Spleen (tissue), 11 donors: ENCODE measurements around the gene TEKT3. TPM values are rescaled to one million over a fixed set of nuclear protein-coding genes. Genes with fewer than 3 reads are reported as not detected.

ENCODE experiments used
- DNase-seq: peaks from one replicate; pipeline ENCODE4 v3.0.0-alpha.2; 2020
- H3K27ac ChIP-seq, 8 donors: fragments of 200-600 bp; sonication (generic) in 7 of 8; 1 replicate in 4 of 8; 2 replicates in 4 of 8; pipeline versions ENCODE4 v1.5.0 to v1.8.0; 2016 to 2021; ENCODE audit warnings: inconsistent platforms in 4 of 8, mild to moderate bottlenecking in 4 of 8, moderate library complexity in 1 of 8
- H3K27me3 ChIP-seq, 7 donors: fragments of 200-600 bp; sonication (generic) in 6 of 7; replicated peaks in 1 of 7; 1 replicate in 4 of 7; 2 replicates in 3 of 7; pipeline versions ENCODE4 v1.5.0 to v1.8.0; 2016 to 2021; ENCODE audit warnings: inconsistent platforms in 3 of 7, mild to moderate bottlenecking in 1 of 7
- H3K36me3 ChIP-seq, 6 donors: fragments of 200-600 bp; sonication (generic) in 5 of 6; 1 replicate in 4 of 6; 2 replicates in 2 of 6; pipeline versions ENCODE4 v1.5.0 to v1.8.0; 2016 to 2021; ENCODE audit warnings: inconsistent platforms in 2 of 6
- H3K4me1 ChIP-seq, 6 donors: fragments of 200-600 bp; sonication (generic) in 5 of 6; 1 replicate in 3 of 6; 2 replicates in 3 of 6; pipeline versions ENCODE4 v1.5.0 to v1.8.0; 2016 to 2021; ENCODE audit warnings: inconsistent platforms in 3 of 6
- H3K4me3 ChIP-seq, 8 donors: fragments of 200-600 bp; sonication (generic) in 7 of 8; 1 replicate in 4 of 8; 2 replicates in 4 of 8; pipeline versions ENCODE4 v1.5.0 to v1.8.0; 2016 to 2021; ENCODE audit warnings: inconsistent platforms in 4 of 8, mild to moderate bottlenecking in 4 of 8, moderate library complexity in 2 of 8
- H3K9me3 ChIP-seq, 8 donors: fragments of 200-600 bp; sonication (generic) in 7 of 8; 1 replicate in 4 of 8; 2 replicates in 4 of 8; pipeline versions ENCODE4 v1.5.0 to v1.8.0; 2016 to 2021; ENCODE audit warnings: inconsistent platforms in 4 of 8
- POLR2A ChIP-seq, 3 donors: fragments of 450-650 bp; IDR thresholded peaks; one replicate each; pipeline ENCODE4 v1.5.1; 2017; ENCODE audit warnings: antibody characterized with exemption in 3 of 3, mild to moderate bottlenecking in 1 of 3
- POLR2AphosphoS5 ChIP-seq, 3 donors: sonication (generic); formaldehyde crosslinking; IDR thresholded peaks; one replicate each; pipeline ENCODE4 v1.5.1; 2017; ENCODE audit warnings: antibody characterized with exemption in 3 of 3
- WGBS, 5 donors: extraction: QIAGEN DNeasy Blood & Tissue Kit in 3 of 5; methylation state at CpG; one replicate each; pipeline versions ENCODE4 v1.1.5 to v1.1.7; 2013 to 2018; 5-methylcytosine and 5-hydroxymethylcytosine counted together
- intact Hi-C: fragments of 100-400 bp; cut with DNase I; formaldehyde crosslinking; loops from one replicate; pipeline ENCODE4 v1.15.0; 2023; ENCODE audit warnings: low total_unique reads
- polyA plus RNA-seq, 3 donors: library from polyadenylated mRNA; stranded (reverse); fragments of 200-250 nt; gene quantifications; one replicate each; pipeline ENCODE4 v1.2.1, GENCODE V29; 2013
- total RNA-seq, 7 donors: library from RNA; depleted of rRNA in 3 of 7; stranded (reverse); fragments of >200 nt in 3 of 7; fragmentation: NEBNext Ultra II Directional in 4 of 7; extraction: Animal tissue kit (Norgen Biotek cat#: 25700) in 4 of 7; gene quantifications; one replicate each; pipeline versions ENCODE4 v1.1.0 to v1.2.1, GENCODE V29; 2016 to 2021
- TF ChIP-seq, protein P1 (sequence below), 11 experiments: fragments of 200-600 bp in 7 of 11; fragments of 450-650 bp in 4 of 11; sonication (generic) in 4 of 11; IDR thresholded peaks in 8 of 11; conservative IDR thresholded peaks in 3 of 11; 1 replicate in 7 of 11; 2 replicates in 4 of 11; pipeline versions ENCODE4 v1.4.0 to v1.8.0; 2016 to 2021; ENCODE audit warnings: antibody characterized with exemption in 11 of 11, inconsistent platforms in 4 of 11, mild to moderate bottlenecking in 1 of 11
- donor health status: healthy with polysubstance abuse.
- donor health status: DM: no; HTN: no; CAD: no; lungs with moderate emphysema.
- donor health status: DM: no; HTN: no; CAD: no.
- donor health status: Bipolar disorder and iron deficiency.
- donor health status: healthy.
- donor health status: DM: no; HTN: no; CAD: no.
- donor health status: DM: yes; HTN: yes; CAD: no.

The TEKT3 gene
- total and polyA plus RNA-seq, 10 donors: 0.10 to 2.2 (median 0.47) TPM; not detected in 2

DNA sequence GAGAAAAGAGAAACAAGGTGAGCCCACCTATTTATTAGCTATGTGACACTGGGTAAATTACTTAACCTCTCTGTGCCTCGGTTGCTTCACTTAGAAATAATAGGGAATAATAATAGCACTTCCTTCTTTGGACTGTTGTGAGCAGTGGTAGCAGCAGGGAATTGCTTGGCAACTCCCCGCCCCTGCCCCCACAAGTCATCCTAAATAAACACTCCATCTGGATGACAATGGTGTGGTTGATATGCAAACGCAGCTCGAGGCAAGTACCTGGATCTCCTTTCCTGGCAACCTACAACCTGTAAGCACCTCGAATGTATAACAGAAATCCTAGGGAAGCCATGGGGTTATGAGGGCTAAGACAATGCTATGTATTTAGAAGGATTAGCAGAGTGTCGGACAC lies 9.1 kb downstream of the TEKT3 start:
- Histone ChIP-seq H3K36me3 (no peaks in the 10 kb centered on the region), H3K27ac (no peak overlapping the region), H3K4me1 (no peaks in the 10 kb centered on the region), H3K27me3 (peaks cover 0 to 18% (median 0%) of the 10 kb centered on the region in 7 donors), H3K9me3 (peaks cover 0 to 17% (median 14%) of the 10 kb centered on the region in 8 donors), H3K4me3 (no peak overlapping the region)
- intact Hi-C loops: no loop called here
- 36 to 56% (median 52%) methylated on average over 6 of the region's 6 CpGs for whole genome bisulfite sequencing, 5 donors
- DNase-seq: no peak
- no peak for TF ChIP-seq POLR2A (IDR thresholded peaks at IDR 0.05)
- TF ChIP-seq, protein P1, sequence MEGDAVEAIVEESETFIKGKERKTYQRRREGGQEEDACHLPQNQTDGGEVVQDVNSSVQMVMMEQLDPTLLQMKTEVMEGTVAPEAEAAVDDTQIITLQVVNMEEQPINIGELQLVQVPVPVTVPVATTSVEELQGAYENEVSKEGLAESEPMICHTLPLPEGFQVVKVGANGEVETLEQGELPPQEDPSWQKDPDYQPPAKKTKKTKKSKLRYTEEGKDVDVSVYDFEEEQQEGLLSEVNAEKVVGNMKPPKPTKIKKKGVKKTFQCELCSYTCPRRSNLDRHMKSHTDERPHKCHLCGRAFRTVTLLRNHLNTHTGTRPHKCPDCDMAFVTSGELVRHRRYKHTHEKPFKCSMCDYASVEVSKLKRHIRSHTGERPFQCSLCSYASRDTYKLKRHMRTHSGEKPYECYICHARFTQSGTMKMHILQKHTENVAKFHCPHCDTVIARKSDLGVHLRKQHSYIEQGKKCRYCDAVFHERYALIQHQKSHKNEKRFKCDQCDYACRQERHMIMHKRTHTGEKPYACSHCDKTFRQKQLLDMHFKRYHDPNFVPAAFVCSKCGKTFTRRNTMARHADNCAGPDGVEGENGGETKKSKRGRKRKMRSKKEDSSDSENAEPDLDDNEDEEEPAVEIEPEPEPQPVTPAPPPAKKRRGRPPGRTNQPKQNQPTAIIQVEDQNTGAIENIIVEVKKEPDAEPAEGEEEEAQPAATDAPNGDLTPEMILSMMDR (IDR thresholded peaks at IDR 0.05 in 8 of 11, conservative IDR thresholded peaks at IDR 0.05 in 3 of 11): no peak
- no peak for TF ChIP-seq POLR2AphosphoS5 (IDR thresholded peaks at IDR 0.05)

DNA sequence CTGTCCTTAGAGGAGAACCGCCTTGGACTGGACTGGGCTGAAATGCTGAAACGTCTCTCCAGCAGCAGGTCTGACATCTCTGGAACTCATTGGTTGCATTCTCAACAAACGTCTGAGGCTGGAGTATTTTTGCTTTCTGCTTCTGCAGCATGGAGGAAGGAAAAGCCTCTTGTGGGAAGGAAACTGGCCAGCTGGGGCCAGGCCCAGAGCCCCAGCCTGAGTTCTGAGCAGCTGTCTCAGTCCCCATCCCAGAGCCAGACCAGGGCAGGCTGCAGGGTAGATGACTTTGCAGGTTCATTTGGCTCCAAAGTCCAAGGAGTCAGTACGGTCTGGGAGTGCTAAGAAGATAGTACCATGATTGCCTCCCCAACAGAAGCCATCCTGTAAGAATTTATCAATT lies 18.3 kb downstream of the TEKT3 start:
- 44 to 69% (median 55%) methylated on average over 4 of the region's 4 CpGs for WGBS, 5 donors
- Histone ChIP-seq H3K4me3 (no peak overlapping the region), H3K27me3 (peaks cover 0 to 11% (median 0%) of the 10 kb centered on the region in 7 donors), H3K9me3 (no peaks in the 10 kb centered on the region), H3K27ac (no peak overlapping the region), H3K4me1 (peaks cover 0 to 10% (median 0%) of the 10 kb centered on the region in 6 donors), H3K36me3 (no peaks in the 10 kb centered on the region)
- DNase-seq: no peak
- intact Hi-C loops: no loop called here
- TF ChIP-seq POLR2AphosphoS5 (IDR thresholded peaks at IDR 0.05): no peak
- TF ChIP-seq, protein P1 (IDR thresholded peaks at IDR 0.05 in 8 of 11, conservative IDR thresholded peaks at IDR 0.05 in 3 of 11): no peak
- TF ChIP-seq POLR2A (IDR thresholded peaks at IDR 0.05): no peak

DNA sequence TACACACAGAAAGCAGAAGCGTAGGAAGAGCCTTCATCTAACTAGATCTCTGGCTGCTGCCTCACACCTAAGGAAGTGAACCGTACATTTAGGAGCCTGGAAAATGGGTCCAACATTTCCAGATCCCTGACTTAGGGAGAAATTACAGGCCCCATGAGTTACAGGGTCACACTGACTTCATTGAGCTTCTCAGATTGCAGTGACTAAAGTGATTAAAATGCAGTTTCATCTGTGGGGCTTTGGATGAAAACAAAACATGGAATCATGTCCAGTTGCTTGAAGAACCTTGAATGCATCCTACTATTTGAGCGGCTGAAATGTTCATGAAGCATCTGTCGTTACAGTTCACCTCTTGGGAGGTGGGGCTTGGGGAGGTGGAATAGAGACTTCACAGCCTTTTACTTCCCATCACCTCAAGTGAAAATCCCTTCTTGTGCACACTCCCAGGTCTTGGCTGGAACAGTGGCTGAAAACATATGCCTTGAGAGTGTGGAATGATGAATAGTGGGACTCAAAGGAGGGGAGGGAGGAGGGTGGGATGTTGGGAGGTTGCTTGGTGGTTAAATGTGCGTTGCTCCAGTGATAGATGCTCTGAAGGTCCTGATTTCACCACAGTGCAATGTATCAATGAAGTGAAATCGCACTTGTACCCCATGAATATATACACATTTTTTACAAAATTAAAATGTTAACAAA lies 19.7 kb downstream of the TEKT3 start:
- DNase-seq: no peak
- Histone ChIP-seq H3K36me3 (no peaks in the 10 kb centered on the region), H3K4me1 (peaks cover 0 to 10% (median 0%) of the 10 kb centered on the region in 6 donors), H3K9me3 (no peaks in the 10 kb centered on the region), H3K27me3 (peaks cover 0 to 11% (median 0%) of the 10 kb centered on the region in 7 donors), H3K27ac (no peak overlapping the region), H3K4me3 (no peak overlapping the region)
- TF ChIP-seq POLR2AphosphoS5 (IDR thresholded peaks at IDR 0.05) (no peak), POLR2A (IDR thresholded peaks at IDR 0.05) (no peak)
- TF ChIP-seq, protein P1 (IDR thresholded peaks at IDR 0.05 in 8 of 11, conservative IDR thresholded peaks at IDR 0.05 in 3 of 11): no peak
- 80 to 89% (median 86%) methylated on average over 6 of the region's 6 CpGs for WGBS, 5 donors
- intact Hi-C loops: no loop called here

DNA sequence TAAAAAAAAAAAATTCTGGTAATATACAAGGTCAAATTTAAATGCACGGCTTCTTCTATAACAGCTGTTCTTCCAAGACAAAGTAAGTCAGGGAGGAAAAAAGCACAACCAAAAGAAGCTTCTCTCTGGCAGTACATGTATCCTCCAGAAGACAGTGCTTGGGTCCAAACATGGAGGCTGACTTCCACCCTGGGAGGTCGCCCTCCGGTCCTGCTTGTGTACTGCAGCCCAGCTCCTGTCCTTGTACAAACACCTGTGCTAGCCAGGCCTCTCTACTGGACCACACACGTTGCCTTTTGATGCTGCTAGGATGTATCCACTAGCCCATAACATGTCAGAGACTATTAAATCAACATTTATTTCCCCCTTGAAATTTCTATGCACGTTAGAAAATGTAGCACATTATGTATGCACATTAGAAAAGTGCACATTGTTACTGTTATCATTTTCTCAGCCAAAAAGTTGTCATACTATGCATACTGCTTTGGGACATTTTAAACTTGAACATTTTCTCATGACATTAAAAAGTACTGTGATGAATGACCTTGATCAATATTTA lies 21.9 kb downstream of the TEKT3 start:
- peaks cover 0 to 10% (median 0%) of the 10 kb centered on the region in 6 donors for H3K4me1 ChIP-seq
- intact Hi-C loops: no loop called here
- 78 to 82% (median 82%) methylated on average over 5 of the region's 5 CpGs for WGBS, 5 donors

More for the DNA sequence above, 21.9 kb downstream of the TEKT3 start:
- H3K27ac ChIP-seq: no peak overlapping the region
- no peaks in the 10 kb centered on the region for H3K9me3 ChIP-seq
- TF ChIP-seq POLR2A (IDR thresholded peaks at IDR 0.05): no peak
- TF ChIP-seq, protein P1 (IDR thresholded peaks at IDR 0.05 in 8 of 11, conservative IDR thresholded peaks at IDR 0.05 in 3 of 11): no peak
- TF ChIP-seq POLR2AphosphoS5 (IDR thresholded peaks at IDR 0.05): no peak
- no peak for DNase-seq
- H3K4me3 ChIP-seq: no peak overlapping the region
- H3K27me3 ChIP-seq: peaks cover 0 to 1% (median 0%) of the 10 kb centered on the region in 7 donors
- no peaks in the 10 kb centered on the region for H3K36me3 ChIP-seq
